ENCODE results near the gene NVL. TPM values are rescaled to one million over a fixed set of nuclear protein-coding genes. Genes with fewer than 3 reads are reported as not detected.
A peak's percentile ranks its signal among the peaks of the same experiment; 100 is the strongest.

NVL gene
- total RNA-seq, 1 donor from 2014 or later: 34.6 TPM

- H3K9me3 ChIP-seq: no peaks in the 10 kb centered on the region
- H3K27ac ChIP-seq: no peak overlapping the region
- H3K4me1 ChIP-seq: no peaks in the 10 kb centered on the region
- intact Hi-C loops (cut with DNase I): no loop called here
- no peaks in the 10 kb centered on the region for H3K27me3 ChIP-seq
- no peak overlapping the region for H3K4me3 ChIP-seq
- peaks cover 0 to 19% of the 10 kb centered on the region in 2 donors for H3K36me3 ChIP-seq
- no peak for DNase-seq (ENCODE audit: extremely low spot score in 2 of 2)
- TF ChIP-seq POLR2A (IDR thresholded peaks at IDR 0.05) (no peak), CTCF (IDR thresholded peaks at IDR 0.05) (no peak)
These were observed 77.5 kb downstream of the NVL start for GRCh38 chr1:224252479-224252878.

- intact Hi-C loops (cut with DNase I): no loop called here
- Histone ChIP-seq H3K36me3 (peaks cover 0 to 19% of the 10 kb centered on the region in 2 donors), H3K4me3 (no peak overlapping the region), H3K9me3 (no peaks in the 10 kb centered on the region), H3K27ac (no peak overlapping the region), H3K4me1 (no peaks in the 10 kb centered on the region), H3K27me3 (no peaks in the 10 kb centered on the region)
- TF ChIP-seq POLR2AphosphoS5 (IDR thresholded peaks at IDR 0.05; ENCODE audit: insufficient read depth in 1 of 2, low read depth in 1 of 2): no peak
- no peak for TF ChIP-seq CTCF (IDR thresholded peaks at IDR 0.05)
- TF ChIP-seq POLR2A (IDR thresholded peaks at IDR 0.05): no peak
- no peak for DNase-seq (ENCODE audit: extremely low spot score in 2 of 2)
These were observed 78.2 kb downstream of the NVL start for GRCh38 chr1:224251741-224252146.

- H3K9me3 ChIP-seq: no peaks in the 10 kb centered on the region
- intact Hi-C loops (cut with DNase I): no loop called here
- no peak for DNase-seq (ENCODE audit: extremely low spot score in 2 of 2)
- TF ChIP-seq POLR2A (IDR thresholded peaks at IDR 0.05) (no peak), POLR2AphosphoS5 (IDR thresholded peaks at IDR 0.05; ENCODE audit: insufficient read depth in 1 of 2, low read depth in 1 of 2) (peak in 1 of 2 donors; percentile 89)
- no peak overlapping the region for H3K4me3 ChIP-seq
- H3K27me3 ChIP-seq: no peaks in the 10 kb centered on the region
- peaks cover 0 to 12% of the 10 kb centered on the region in 2 donors for H3K36me3 ChIP-seq
- no peaks in the 10 kb centered on the region for H3K4me1 ChIP-seq
- H3K27ac ChIP-seq: no peak overlapping the region
These were observed 84.8 kb downstream of the NVL start for GRCh38 chr1:224245188-224245587.

- intact Hi-C loops (cut with DNase I): no loop called here
These were observed 91.2 kb downstream of the NVL start for GRCh38 chr1:224238756-224239155.

GRCh38 chr1:224238212-224238611, 91.8 kb downstream of the NVL start:
- Histone ChIP-seq H3K27ac (no peak overlapping the region), H3K4me3 (no peak overlapping the region)
- intact Hi-C loops (cut with DNase I): no loop called here

More at GRCh38 chr1:224238756-224239155, 91.2 kb downstream of the NVL start:
- TF ChIP-seq CTCF (IDR thresholded peaks at IDR 0.05): no peak
- no peak for TF ChIP-seq POLR2A (IDR thresholded peaks at IDR 0.05)
- TF ChIP-seq POLR2AphosphoS5 (IDR thresholded peaks at IDR 0.05; ENCODE audit: insufficient read depth in 1 of 2, low read depth in 1 of 2): no peak
- H3K27ac ChIP-seq: no peak overlapping the region
- no peak for DNase-seq (ENCODE audit: extremely low spot score in 2 of 2)
- no peaks in the 10 kb centered on the region for H3K27me3 ChIP-seq
- no peaks in the 10 kb centered on the region for H3K9me3 ChIP-seq
- no peaks in the 10 kb centered on the region for H3K4me1 ChIP-seq
- H3K4me3 ChIP-seq: no peak overlapping the region
- H3K36me3 ChIP-seq: peaks cover 0 to 12% of the 10 kb centered on the region in 2 donors

More at GRCh38 chr1:224238212-224238611, 91.8 kb downstream of the NVL start:
- TF ChIP-seq CTCF (IDR thresholded peaks at IDR 0.05) (no peak), POLR2A (IDR thresholded peaks at IDR 0.05) (no peak), POLR2AphosphoS5 (IDR thresholded peaks at IDR 0.05; ENCODE audit: insufficient read depth in 1 of 2, low read depth in 1 of 2) (no peak)
- no peak for DNase-seq (ENCODE audit: extremely low spot score in 2 of 2)
- no peaks in the 10 kb centered on the region for H3K27me3 ChIP-seq
- no peaks in the 10 kb centered on the region for H3K9me3 ChIP-seq
- peaks cover 0 to 12% of the 10 kb centered on the region in 2 donors for H3K36me3 ChIP-seq
- H3K4me1 ChIP-seq: no peaks in the 10 kb centered on the region

All from vagina (tissue), 2 donors.